Right hindlimb (tissue), 1 donor: ENCODE measurements around the gene SMG5.
"Not testable (repeated sequence)": the region's sequence is repeated elsewhere in the genome, so short reads cannot be mapped to it uniquely, and the experiment has no call there.

Source experiments
- DNase-seq: peaks from one replicate; pipeline ENCODE4 v3.0.0-alpha.2; 2018

SMG5 gene, protein sequence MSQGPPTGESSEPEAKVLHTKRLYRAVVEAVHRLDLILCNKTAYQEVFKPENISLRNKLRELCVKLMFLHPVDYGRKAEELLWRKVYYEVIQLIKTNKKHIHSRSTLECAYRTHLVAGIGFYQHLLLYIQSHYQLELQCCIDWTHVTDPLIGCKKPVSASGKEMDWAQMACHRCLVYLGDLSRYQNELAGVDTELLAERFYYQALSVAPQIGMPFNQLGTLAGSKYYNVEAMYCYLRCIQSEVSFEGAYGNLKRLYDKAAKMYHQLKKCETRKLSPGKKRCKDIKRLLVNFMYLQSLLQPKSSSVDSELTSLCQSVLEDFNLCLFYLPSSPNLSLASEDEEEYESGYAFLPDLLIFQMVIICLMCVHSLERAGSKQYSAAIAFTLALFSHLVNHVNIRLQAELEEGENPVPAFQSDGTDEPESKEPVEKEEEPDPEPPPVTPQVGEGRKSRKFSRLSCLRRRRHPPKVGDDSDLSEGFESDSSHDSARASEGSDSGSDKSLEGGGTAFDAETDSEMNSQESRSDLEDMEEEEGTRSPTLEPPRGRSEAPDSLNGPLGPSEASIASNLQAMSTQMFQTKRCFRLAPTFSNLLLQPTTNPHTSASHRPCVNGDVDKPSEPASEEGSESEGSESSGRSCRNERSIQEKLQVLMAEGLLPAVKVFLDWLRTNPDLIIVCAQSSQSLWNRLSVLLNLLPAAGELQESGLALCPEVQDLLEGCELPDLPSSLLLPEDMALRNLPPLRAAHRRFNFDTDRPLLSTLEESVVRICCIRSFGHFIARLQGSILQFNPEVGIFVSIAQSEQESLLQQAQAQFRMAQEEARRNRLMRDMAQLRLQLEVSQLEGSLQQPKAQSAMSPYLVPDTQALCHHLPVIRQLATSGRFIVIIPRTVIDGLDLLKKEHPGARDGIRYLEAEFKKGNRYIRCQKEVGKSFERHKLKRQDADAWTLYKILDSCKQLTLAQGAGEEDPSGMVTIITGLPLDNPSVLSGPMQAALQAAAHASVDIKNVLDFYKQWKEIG

DNA sequence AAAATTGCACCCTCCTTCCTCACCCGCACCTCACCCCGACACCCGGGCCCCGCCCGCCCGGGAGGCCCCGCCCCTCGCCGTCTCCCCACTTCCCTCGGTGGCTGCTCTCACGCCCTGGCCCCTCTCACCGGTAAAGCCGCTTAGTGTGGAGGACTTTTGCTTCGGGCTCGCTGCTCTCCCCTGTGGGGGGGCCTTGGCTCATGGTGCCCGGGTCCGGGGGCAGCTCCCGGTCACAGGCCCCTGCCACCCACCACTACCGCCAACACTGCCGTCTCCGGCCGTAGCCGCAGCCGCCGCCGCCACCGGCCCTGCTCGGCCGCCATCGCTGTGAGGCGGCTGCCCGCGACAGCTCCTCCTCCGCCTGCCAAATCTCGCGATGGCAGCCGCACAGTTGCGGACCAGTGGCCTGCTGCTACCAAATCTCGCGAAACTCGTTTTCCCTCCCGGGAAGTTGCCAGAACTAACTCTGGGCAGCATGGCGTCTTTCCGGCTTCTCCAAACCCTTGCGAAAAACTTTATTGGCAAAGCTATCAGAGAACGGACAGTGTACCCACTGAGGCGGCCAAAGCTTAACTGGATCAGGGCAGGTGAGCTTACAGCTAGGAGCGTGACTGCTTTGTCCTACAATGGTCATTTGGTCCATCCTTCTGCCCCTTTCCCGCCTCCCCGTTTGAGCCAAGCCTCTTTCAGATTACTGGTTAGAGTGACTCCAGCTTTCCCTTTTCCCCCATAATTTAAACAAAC, at the start of gene SMG5:
Gene SMG5, minus strand, starts transcription at position 347 of the 744 bp plus-strand sequence. Its CDS starts 145 bp downstream, at position 202.
- DNase-seq, result peak; percentile 98

DNA sequence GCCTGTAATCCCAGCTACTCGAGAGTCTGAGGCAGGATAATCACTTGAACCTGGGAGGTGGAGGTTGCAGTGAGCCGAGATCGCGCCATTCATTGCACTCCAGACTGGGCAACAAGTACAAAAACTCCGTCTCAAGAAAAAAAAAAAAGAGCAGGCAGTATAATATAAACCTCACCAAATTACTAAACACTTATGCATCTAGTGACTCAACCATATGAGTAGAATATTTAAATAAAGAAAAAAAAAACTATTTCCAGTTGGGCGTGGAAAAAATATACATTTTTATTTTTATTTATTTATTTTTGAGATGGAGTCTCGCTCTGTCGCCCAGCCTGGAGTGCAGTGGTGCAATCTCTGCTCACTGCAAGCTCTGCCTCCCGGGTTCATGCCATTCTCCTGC, 40.6 kb upstream of the SMG5 start:
- not testable (repeated sequence) for DNase-seq

DNA sequence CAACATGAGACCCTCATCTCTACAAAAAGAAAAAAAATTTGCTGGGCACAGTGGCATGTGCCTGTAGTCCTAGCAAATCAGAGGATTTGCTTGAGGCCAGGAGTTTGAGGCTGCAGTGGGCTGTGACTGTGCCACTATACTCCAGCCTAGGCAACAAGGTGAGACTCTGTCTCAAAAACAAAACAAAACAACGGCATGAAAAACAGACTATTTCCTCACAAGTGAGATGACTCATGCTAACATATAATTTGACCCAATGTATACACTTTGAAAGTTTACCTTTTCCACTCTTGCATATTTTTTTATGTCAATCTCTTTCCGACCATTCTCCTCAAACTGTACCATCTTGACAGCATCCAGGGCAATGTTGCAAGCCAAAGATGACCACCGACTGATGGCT, 37.9 kb upstream of the SMG5 start:
- no peak for DNase-seq

DNA sequence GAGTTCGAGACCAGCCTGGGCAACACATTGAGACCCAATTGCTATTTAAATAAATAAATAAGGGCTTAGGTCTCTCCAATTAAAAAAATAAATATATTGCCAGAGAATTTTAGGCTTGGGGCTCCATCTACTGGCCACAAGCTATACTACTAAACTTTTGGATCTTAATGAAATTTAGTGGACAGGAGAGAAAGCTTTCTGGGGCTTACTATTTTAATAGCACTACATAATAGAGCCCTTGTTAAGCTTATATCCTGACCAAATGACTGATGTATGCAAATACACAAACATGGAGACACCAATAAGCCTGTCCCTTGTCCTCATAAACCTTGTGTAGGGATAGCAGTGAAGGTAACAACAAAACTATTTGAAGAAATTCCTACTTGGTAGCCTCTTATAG, 37.0 kb upstream of the SMG5 start:
- no peak for DNase-seq

DNA sequence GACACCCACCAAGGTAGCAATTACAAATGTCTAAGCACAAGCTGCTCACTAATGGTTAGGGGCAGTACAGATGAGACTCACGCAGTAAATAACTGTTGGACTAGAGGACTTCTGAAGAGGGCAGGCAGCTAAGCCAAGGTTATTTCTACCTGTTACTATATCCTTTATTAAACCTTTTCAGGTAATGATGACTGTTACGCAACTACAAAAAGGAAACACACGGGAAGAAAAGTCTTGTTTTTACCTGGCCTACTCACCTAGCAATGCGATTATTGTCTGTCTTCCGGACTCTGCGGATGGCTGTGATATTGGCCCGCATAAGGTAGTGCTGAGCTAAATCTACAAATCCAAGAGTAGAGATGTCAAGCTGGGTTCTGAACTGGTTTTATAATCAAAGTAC, 34.3 kb upstream of the SMG5 start:
- no peak for DNase-seq

DNA sequence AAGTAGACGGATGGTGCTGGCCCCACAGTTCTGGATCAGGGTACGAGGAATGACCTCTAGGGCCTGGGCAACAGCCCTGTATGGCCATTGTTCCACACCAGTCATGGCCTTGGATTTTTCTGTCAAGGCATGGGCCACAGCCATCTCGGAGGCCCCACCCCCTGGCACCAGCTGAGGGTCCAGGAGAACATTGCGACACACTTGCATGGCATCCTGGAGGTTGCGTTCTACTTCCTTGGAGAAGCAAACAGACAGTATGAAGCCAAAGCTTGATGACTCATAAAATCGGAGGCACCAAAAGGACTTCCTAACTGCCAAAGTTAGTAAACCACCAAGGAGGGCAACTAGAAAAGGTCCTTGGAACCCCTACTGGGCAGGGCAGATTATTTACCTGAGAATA, 28.3 kb upstream of the SMG5 start:
- no peak for DNase-seq

DNA sequence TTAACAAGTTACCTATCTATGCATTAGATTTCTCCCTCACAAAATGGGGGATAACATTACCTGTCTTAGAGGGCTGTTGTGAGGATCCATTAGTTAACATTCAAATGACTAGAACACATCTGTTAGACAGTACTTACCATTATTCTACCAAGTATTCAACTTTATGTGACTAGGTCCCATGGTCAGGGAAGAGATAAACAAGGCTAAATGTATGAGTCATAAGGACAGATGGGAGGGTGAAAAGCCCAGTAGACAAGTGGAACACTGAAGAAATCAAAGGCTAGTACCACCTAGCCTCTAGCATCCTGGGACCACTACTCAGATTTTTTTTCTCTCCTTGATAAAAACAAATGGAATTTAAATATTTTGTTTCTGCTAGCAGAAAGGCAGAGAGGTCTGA, 25.5 kb upstream of the SMG5 start:
- no peak for DNase-seq

DNA sequence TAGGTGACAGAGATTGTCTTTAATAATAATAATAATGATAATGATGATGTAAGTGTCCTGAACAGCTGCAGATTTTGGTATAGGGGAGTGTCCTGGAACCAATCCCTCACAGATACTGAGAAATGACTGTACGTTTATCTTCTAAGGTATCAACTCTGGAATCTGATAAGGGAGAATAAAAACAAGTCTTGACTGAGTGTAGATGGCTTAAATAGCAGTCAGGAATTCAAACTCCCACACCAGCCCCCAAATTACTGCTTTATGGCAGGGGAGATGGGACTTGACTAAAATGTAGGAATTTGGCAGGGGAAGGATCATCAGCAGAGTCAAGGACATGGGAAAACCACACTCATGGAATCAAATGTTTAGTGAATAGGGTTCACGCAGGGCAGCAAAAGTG, 22.6 kb upstream of the SMG5 start:
- DNase-seq, result no peak

DNA sequence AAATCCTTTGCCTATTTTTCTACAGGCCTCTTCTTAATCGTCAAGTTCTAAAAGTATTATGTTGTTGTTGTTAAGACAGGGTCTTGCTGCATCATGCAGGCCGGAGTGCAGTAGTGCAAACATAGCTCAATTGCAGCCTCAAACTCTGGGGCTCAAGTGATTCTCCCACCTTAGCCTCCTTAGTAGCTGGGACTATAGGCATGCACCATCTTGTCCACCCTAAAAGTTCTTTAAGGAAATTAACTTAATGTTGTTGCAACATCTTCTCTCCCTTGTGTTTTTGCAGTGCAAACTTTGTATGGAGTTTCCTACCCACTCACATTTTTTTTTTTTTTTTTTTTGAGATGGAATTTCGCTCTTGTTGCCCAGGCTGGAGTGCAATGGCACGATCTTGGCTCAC, 20.6 kb upstream of the SMG5 start:
- DNase-seq, result no peak

DNA sequence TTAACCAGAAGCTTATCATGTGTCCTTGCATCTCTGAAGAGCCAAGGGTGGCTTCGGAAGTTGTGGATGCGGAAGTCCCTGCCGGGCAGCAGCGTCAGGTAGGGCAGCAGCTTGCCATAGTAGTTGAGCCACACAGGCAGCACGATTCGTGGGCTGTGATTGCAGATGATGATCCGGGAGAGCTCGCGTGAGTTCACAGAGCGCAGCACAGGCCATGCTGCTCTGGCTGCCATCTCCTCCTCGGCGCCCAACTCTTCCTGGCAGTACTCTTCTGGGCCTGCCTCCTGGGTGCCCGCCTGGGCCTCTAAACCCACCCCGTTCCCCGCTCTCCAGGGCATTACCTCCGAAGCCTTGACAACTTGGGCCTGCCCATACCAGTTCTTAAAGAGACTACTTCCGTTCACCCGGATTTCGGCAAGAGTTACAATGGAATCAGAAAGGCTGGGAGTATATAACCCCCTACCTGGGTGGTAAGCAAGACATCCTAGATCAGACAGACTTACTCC, 16.3 kb upstream of the SMG5 start, which contains the start of gene VHLL:
Gene VHLL, minus strand, starts transcription at position 456 of the 506 bp plus-strand sequence. Its CDS starts 118 bp downstream, at position 338.
- DNase-seq, result no peak

DNA sequence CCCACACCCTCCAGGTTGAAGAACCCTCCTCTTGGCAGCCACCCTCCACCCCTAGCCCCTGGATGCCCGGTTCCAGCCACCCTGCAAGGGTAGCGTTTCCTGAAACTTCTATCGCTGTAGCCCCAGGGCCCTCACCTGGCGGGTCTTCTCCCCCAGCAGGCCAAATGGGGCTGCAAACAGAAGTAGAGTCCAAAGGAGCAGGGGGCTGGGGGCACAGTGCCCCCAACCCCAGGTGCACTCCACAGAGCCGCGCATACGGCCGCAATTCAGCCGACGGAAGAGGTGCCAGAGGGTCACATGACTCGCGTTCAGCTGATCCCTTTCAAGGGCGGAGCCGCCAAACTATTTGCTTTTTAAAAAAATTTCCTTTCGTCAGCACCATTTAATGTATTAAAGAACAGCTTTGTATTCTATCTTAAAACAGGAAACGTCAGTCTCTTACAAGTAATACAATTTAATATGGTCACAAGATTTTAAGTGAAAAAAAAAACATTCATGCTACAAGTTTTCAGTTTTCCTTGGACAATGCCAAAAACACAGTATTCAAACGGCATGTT, 12.8 kb upstream of the SMG5 start, which contains the start of gene GLMP:
Gene GLMP, minus strand, starts transcription at position 289 of the 557 bp plus-strand sequence. Its CDS starts 34 bp downstream, at position 255.
- peak; percentile 78 for DNase-seq

DNA sequence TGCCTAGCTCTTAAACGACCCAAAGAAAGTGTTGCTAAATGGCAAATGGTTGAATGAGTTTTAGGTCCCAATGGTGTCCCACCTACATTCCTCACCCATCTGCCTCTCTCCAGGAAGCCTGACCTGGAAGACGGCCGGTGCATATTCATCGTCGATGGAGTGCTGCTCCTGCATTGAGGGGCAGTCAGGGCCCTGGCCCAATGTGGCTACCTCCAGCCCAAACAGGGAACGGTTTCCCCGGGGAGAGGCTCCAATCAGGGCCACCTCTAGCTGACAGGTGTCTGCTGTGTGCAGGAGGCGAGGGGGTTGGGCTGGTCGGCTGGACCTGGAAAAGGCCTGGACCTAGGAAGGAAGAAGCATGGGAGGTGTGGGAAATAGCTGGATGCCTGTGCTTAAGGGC, 11.3 kb upstream of the SMG5 start:
- no peak for DNase-seq

DNA sequence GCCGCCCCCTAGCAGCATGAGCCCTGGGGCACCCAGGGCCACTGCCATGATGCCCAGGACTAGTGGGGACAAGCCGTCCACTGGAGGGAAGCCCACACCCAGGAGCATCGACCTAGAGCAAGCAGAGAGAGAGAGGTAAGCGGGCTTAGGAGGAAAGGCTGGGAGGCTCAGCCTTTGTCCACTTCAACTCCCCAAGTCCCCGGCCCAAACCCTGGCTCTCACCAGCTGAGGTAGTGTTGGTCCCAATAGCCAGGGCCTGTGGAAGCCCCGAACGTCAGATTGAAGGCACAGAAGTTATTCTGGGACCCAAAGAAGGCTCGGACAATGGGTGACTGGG, 10.4 kb upstream of the SMG5 start:
- DNase-seq, result no peak

DNA sequence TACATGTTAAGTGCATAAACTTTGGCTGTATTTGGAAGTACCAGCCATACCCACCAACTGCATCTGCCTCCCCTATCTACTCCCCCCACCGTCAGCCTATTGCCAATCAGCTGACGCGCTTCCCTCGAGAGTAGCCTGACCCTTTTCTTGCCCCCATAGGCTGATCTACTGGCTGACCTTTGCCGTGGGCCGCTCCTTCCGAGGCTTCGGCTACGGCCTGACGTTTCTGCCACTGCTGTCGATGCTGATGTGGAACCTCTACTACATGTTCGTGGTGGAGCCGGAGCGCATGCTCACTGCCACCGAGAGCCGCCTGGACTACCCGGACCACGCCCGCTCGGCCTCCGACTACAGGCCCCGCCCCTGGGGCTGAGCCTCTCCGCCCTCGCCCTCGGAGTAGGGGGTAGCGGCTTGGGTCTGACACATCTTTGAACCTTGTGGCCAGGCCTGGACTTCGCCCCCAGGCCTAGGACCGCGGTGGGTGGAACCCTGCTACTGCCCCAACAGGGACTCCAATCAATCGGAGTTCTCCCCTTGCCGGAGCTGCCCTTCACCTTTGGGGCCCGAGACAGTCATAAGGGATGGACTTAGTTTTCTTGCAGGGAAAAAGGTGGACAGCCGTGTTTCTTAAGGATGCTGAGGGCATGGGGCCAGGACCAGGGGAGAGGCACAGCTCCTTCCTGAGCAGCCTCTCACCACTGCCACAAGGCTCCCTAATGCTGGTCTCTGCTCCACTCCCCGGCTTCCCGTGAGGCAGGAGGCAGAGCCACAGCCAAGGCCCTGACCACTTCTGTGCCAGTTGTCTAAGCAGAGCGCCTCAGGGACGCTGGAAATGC, 8.8 kb upstream of the SMG5 start:
- DNase-seq, result peak; percentile 90

DNA sequence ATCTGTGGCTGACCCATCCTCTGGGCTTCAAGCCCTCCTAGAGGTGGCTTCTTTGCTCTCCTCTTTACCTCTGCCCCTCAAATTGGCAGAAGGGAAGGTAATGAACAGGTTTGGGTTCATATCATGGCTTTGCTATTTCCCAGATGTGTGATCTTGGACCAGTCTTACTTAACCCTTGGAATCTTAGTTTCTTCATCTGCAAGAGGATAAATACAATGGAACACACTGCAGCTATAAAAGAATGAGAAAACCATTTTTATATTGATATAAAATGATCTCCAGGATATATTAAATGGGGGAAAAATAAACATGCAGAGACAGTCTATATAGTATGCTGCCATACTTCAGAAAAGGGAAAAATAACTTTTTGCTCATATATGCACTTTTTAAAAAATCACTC, 7.2 kb upstream of the SMG5 start:
- no peak for DNase-seq

DNA sequence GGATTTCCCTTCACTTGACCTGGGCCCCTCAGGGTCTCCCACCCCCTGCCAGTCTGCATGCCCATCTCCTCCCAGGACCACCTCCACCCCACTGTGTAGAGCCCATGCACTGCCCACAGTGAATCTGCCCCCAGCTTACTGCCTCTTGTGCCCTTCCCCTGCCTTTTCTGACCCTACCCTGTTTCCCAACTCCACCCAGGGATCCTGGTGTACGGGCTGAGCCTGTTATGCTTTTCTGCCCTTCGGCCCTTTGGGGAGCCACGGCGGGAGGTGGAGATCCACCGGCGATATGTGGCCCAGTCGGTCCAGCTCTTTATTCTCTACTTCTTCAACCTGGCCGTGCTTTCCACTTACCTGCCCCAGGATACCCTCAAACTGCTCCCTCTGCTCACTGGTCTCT, 3.4 kb upstream of the SMG5 start:
- DNase-seq, result no peak

DNA sequence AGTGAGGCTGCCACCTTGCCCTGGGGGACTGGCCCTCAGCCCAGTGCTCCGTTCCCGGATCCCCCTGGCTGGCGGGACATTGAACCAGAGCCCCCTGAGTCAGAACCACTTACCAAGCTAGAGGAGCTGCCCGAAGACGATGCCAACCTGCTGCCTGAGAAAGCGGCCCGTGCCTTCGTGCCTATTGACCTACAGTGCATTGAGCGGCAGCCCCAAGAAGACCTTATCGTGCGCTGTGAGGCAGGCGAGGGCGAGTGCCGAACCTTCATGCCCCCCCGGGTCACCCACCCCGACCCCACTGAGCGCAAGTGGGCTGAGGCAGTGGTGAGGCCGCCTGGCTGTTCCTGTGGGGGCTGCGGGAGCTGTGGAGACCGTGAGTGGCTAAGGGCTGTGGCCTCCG, 2.8 kb upstream of the SMG5 start:
- DNase-seq, result no peak

DNA sequence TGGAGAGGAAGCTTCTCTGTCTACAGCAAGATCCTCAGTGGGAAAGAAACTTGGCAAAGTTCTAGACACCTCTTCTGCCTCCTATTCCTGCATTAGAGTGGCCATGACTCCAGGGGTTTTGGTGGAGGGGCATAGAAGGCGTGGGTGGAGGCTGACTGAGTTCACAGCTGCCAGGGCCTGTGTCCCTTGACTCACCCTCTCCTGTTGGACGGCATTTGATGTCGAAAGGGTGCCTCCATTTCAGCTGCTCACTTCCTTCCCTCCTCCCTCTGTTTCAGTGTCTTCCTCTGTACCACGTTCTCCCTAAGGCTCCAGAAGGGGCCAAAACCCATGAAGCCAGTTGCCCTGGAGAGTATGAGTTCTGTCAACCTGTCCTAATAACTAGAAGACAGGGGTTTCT, 2.1 kb upstream of the SMG5 start:
- no peak for DNase-seq

DNA sequence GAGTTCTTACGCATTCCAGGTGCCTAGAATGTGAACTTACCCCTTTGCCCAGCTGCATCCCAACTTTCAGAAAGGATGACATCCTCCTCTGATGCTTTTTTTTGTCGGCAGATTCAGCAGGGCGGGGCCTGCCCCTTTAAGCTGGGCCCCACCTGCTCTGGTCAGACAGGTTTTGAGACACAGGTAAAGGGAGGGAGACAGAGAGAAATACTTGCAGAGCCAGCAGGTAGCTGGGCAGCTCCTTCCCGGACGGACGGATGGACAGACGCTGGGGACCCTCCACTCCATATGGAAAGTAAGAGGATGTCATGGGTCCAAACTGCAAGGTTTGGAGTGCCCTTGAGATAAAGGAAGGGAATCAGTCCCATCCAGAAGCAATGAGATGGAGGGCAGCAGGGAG, 1.5 kb upstream of the SMG5 start, which contains the start of gene TMEM79:
Gene TMEM79, plus strand, starts transcription at position 214 of the 400 bp plus-strand sequence. CDS start 902 bp downstream, outside the sequence.
- no peak for DNase-seq

DNA sequence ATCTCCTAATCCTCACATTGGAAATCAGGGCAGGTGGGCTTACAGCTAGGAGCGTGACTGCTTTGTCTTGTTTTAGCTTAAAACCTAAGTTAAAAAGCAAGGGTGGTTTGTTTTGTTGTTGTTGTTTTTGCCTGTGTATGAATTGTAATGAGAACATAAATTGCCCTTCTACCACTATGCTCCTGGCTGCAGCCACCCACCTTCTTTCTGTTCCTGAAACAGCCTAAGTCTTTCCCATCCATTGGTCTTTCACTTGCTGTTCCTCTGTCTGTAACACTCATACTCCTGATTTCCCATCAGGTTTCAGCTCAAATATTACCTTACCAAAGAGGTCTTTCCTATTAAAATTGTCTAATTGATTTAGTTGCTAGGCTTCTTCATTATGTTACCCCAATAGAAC, 896 bp upstream of the SMG5 start:
- no peak for DNase-seq
